HG02642 (cell line): ENCODE data around the gene TNPO2.
A peak's percentile ranks its signal among the peaks of the same experiment; 100 is the strongest.
"Not testable (repeated sequence)": the region's sequence is repeated elsewhere in the genome, so short reads cannot be mapped to it uniquely, and the experiment has no call there.

Source experiments
- ATAC-seq: cut with Tn5 transposase; IDR thresholded peaks from one replicate; pipeline ENCODE4 v1.9.1; 2021; ENCODE audit warnings: mild to moderate bottlenecking; ENCODE audit not compliant: unreplicated experiment, poor library complexity

Gene TNPO2

DNA sequence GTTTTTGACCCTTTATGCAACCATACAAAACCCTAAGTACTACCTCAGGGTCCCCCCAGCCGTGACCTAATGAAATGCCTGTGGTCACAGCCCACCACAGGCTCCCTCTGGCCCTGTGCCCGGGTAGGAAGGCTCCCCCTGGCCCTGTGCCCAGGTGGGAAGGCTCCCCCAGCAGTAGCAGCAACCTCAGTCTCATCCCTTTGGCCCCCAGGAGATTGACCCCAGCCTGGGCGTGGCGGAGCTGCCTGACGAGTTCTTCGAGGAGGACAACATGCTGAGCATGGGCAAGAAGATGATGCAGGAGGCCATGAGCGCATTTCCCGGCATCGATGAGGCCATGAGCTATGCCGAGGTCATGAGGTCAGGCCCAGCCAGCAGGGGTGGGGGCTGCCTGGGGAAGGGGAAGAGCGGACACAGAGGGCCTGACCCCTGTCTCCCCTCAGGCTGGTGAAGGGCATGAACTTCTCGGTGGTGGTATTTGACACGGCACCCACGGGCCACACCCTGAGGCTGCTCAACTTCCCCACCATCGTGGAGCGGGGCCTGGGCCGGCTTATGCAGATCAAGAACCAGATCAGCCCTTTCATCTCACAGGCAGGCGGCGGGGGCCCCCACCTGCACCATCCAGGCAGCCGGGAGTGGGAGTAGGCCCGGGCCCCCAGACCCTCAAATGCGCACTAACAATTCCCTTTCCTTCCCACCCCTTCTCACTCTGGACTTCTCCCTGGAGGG, 21.6 kb upstream of the TNPO2 start:
- ATAC-seq = no peak

DNA sequence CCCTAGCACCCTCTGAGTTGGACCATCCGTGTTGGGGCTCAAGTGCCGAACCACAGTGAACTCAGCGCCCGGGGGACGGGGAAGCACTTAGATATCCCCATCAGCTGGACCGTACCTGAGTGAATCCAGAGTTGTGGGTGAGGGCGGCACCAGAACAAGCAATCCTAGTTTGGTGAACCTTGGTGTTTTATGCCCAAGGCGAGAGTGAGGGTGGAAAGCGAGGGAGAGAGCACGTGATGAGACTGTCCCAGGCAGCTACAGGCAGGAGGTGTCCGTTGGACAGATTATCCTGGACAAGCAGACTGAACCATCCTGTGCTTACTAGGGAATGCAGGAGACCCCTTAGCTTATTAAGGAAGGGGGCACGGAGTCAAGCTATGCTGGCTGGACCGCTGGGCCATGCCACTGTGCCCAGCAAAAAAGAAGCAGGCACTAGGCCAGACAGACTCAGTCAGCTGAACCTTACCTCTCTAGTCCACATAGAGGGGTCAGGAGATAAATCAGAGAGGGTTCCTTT, 14.2 kb upstream of the TNPO2 start:
- no peak for ATAC-seq

DNA sequence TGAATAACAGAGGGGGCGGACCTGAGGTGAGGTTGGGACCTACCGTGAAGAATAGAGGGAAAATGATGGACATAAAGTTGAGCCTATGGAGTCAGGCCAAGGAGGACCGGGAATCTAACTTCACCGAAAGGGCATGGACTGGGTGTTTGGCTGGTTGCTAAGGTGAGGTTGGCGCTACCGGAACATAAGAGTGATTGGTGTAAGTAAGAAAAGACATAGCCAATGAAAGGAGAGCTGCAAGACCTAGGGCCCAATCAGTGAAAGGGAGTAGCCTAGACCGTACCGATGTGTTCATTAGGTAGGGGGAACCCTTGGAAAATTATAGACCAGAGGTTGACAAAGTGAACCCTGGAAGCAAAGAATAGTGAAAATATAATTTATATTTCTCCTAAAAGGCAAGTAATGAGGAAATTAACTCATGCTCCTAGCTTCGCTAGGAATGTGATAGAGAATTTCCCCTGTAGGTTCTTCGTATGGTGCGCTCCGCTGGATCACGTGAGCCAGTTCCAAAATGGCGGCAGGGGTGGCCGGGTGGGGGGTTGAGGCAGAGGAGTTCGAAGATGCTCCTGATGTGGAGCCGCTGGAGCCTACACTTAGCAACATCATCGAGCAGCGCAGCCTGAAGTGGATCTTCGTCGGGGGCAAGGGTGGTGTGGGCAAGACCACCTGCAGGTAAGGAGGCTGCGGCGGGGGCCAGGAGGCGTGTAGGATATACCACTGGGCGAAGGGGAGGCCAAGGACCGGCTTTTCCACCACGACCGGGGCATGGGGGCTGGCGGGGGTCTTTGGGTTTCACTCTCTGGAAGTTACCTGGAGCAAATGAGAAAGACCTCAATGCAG, 13.5 kb upstream of the TNPO2 start, which contains the start of gene GET3:
Gene GET3, plus strand, starts transcription at position 503 of the 840 bp plus-strand sequence. Its CDS starts 9 bp downstream, at position 512.
- peak; percentile 73 for ATAC-seq

DNA sequence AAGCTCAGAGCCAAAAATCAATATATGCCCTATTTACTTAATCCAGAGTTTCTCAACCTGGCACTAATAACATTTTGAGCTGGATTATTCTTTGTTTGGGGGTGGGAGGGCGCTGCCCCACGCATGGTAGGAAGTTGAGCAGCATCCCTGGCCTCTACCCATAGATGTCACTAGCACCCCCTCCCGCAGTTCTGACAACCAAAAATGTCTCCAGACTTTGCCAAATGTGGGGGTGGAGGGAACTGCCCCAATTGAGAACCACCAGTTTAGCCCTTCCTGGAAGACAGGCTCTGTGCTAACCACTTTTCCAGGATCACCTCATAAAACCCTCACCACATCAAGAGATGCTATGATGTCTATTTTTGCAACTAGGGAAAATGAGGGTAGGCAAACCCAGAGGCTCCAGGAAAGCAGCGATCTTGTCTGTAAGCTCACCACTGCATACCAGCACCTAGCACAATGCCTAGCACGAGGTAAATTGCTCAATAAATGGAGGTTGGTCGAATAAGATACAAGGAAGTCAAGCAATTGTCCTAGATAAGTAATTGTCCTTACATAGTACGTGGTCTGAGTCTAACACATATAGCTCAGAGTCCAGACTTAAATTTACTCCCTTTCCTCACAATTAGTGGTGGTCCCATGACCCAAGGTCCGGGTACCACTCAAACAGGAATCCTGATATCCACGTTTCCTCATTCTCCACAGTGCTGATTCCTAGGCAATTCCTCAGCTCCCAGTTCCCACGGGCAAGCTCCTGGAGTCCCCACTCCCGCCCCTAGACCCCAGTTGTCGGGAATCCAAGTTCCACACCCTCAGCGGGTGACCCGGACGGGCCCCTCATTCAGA, 9.9 kb upstream of the TNPO2 start:
- no peak for ATAC-seq

DNA sequence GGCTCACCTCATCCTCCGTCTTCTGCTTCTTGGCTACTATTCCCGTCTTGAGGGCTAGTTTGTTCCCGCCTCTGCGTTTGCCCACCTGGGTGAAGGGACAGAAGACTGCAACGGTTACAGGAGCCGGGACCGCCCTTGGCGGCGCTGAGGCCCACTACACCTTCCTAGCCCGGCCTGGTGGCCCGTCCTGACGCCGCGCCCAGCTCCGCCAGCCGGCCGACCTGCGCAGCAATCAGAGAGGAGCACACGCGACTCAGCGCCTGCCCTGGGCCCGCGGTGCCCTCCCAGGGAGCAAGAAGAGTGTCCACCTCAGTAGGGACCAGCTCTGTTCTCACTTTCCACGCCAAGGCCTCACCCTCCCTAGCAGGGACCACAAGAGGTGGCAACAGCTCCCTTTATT, 7.6 kb upstream of the TNPO2 start:
- no peak for ATAC-seq

DNA sequence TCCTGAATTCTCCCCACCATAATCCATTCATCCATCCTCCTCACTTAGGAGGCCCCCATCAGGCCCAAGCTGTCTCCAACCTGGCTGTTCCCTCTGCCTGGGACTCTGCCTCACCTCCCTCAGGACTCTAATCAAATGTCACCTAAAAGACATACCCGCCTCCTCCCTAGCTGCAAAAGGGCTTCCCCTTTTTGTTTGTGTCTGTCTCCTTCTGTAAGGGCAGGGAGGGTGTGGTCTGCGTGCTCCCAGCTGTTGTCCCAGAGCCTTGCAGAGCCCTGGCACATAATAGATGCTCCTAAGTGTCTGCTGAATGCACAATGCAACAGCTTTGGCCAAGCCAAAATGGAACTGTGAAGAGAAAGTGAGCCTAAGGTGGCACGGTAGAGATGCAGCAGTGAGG, 6.3 kb upstream of the TNPO2 start:
- no peak for ATAC-seq

DNA sequence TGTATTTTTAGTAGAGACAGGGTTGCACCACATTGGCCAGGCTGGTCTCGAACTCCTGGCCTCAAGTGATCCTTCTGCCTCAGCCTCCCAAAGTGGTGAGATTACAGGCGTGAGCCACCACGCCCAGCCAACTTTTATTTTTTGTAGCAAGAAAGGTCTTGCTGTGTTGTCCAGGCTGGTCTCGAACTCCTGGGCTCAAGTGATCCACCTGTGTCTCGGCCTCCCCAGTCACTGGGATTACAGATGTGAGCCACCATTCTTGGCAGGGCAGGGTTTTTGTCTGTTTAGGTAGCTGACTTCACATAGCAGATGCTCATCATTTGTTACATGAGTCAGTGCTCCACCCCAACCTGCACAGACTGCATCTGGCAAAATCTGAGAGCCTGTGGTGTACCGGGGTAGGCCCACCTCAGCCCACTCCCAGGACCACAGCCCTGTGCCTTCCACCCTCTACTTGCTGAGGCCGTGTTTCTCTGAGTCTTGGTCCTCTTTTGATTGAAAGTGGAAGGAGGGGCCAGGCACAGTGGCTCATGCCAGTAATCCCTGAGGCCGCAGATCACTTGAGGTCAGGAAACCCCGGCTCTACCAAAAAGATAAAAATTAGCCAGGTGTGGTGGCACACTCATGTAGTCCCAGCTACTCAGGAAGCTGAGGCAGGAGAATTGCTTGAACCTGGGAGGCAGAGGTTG, 4.2 kb upstream of the TNPO2 start:
- no peak for ATAC-seq

DNA sequence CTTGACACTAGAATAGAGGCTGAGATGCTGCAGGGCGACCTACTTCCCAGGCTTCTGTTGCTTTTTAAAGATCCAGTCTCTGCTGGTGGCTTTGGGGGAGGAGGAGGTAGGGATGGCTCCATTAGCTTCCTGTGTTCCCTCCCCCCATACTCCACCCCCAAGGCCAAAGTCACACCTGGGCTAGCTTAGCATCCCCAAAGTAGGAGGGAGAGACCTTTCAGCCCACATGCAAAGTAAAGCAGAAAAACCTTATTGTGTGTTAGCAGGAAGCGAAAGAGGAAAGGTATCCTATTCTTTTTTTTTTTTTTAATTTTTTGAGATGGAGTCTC, 3.2 kb upstream of the TNPO2 start:
- no peak for ATAC-seq

DNA sequence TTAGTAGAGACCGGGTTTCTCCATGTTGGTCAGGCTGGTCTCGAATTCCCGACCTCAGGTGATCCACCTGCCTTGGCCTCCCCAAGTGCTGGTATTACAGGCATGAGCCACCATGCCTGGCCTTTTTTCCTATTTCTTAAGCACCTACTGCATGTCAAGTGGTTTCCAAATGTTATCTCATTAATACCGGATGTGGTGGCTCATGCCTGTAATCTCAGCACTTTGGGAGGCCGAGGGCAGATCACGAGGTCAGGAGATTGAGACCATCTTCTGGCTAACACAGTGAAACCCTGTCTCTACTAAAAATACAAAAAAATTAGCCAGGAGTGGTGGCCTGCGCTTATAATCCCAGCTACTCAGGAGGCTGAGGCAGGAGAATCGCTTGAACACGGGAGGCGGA, 1.9 kb upstream of the TNPO2 start:
- ATAC-seq = not testable (repeated sequence)

DNA sequence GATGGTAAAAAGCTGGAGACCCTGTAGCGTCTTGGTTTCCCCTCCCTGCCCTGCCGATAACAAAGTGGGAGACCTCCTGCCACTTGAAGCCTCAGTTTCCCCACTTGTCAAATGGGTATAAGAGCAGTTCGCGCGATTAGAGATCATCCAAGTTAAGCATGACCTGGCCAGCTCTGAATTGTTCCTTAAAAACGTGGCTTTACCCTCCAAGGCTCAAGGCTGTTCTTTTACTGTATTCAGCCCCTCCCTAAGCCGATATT, 421 bp downstream of the TNPO2 start:
- ATAC-seq = no peak

DNA sequence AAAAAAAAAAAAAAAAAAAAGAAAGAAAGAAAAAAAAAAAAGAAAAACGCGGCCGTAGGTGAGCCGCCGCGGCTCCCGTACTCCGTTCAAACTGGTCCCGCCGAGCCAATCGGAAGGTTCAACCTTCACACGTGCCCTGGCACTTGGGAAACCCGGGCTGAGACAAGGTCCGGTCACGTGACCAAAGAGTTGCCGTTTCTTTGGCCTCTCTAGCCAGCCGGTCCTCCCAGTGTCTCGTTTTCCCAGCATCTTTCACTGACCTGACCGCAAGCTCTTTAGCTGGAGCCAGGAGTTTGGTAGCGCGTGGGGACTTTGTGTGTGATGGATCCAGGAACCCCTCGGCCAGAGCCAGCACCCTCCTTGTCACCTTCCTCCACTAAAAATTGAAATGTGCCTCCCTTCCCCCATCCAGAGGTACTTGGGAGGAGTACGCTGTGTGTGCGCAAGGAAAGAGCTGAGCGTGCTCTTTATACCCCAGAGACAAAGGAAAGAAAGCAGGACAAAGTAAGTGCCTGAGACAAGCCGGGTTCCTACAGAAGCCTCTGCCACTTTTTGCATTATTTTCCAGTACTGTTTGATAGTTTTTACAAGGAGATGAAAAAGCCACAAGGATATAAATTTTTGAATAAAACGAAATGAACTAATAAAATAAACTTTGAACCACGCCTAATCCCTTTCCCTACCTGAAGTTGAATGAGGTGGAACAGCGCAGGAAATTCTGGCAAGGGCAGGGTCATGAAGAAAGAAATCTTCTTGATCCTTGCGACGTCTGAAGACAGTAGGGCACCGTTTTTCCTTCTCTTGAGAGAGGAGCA, 959 bp downstream of the TNPO2 start:
- peak; percentile 83 for ATAC-seq

DNA sequence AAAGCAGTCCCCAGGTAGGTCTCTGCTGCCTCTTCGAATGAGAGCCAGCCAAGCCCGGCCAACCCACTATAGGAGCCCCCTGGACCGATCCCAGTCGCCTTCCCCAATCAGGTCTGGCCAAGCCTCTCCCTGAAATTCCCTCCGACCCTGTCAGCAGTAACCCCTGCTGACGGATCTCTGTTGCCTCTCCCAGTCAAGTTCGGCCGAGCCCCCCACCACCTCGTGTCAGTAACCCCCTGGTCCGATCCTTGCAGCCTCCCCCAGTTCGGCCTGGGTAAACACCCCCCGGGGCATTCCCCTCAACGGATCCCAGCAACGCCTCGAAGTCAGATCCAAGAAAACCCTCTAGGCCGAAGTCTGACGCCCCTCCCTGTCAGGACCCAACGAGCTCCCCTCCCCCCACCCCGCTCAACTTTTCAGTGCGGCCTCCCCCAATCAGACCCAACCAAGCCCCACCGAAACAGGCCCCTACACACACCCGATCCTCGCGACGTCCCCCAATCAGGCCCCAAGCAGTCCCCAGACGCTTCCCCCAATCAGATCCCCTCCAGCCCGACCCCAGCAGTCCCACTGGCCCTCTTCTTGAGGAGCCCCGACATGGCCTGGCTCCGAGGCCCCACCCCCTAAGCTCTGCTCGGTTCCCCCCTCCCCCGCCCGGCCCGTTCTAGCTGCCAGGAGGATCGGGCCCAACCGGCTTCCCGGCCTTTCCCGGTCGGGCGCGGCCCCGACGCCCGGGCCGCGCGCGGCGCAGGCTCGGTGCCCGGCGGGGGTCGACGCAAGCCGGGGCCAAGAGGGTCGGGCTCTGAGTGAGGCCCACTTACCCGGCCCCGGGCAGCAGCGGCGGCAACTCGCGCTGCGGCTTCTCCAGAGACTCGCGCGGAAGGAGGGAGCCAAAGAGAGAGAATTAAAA, 1.8 kb downstream of the TNPO2 start:
- peak; percentile 20 for ATAC-seq

DNA sequence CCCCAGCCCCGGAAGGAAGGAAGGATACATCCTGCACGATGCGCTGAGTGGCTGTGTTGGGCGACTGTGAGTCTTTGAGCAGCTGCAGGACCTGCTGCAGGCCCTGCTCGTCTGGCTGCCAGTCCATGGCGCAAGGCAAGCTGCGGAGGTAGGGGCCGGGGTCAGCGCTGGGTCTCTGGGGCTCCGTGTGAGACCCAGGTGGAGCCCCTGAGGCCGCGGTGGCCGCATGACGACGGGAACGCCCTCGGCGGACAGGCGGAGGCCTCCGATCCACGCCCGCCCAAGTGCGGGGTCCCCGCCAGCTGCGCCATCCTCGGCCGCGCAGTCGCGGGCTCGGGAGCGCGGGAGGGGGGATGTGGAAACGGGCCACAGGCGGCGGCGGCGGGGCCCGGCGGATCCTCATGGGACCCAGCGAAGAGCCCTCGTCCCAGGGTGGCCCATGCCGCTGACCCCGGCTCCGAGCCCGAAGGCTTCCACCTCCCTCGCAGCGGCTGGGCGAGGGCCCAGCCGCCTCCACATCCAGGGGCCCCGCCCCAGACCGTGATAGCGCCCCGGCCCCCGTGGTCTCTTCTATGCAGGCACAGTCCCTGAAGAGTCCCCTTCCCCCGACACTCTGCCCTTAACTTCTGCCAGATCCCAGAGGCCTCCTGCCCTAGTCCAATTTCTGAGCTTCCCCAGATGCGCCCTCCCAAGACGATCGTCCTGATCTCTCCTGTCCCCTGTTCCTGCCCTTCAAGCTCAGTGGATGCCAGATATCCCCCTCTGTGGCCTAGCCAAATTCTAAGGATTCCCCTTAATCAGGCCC, 2.7 kb downstream of the TNPO2 start:
- ATAC-seq = no peak

DNA sequence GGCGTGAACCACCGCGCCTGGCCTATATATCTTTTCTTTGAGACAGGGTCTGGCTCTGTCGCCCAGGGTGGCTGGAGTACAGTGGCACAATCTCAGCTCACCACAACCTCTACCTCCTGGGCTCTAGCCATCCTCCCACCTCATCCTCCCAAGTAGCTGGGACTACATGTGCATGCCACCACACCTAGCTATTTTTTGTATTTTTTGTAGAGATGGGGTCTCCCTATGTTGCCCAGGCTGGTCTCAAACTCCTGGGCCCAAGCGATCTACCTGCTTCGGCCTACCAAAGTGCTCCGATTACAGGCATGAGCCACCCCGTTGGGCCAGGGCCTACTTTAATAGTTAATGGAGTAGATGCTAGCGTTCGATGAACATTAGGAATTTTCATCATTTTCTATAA, 3.4 kb downstream of the TNPO2 start:
- no peak for ATAC-seq

DNA sequence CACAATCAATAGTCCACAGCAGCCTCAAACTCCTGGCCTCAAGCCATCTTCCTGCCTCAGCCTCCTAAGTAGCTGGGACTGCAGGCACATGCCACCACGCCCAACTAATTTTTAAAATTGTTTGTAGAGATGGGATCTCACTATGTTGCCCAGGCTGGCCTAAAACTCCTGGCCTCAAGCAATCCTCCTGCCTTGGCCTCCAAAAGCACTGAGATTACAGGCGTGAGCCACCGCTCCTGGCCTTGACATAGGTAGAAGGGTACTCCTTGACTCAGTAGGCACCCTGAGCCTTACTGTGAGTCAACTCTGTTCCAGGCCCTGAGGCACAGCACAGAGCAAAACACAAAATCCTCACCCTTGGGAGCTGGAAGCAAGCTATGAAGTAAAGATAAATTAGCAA, 7.8 kb downstream of the TNPO2 start:
- no peak for ATAC-seq

DNA sequence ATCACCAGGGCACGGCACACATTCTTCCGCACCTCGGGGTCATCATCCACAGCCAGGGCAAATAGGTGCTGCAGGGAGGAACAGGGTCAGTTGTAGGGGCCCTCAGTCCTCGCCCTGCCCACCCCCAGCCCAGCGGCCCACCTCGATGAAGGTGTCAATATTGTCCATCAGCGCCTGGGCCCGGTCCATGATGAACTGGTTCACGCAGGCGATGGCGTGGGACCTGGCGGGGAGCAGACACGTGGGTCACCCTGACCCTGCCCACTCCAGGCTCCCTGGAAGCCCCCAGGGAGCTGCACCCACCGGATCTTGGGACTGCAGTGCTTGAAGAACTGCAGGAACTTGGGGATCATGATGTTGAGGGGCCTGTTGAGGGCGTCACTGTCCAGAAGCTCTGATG, 8.6 kb downstream of the TNPO2 start:
- no peak for ATAC-seq

DNA sequence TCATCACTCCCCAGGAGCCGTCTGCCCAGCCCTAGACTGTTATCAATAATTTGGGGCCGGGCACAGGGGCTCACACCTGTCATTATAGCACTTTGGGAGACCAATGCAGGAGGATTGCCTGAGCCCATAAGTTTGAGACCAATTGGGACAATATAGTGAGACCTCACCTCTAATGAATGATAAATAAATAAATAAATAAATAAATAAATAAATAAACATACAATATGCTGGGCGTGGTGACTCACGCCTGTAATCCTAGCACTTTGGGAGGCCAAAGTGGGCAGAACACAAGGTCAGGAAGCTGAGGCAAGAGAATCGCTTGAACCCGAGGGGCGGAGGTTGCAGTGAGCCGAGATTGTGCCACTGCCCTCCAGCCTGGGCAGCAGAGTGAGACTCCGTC, 10.4 kb downstream of the TNPO2 start:
- ATAC-seq = not testable (repeated sequence)

DNA sequence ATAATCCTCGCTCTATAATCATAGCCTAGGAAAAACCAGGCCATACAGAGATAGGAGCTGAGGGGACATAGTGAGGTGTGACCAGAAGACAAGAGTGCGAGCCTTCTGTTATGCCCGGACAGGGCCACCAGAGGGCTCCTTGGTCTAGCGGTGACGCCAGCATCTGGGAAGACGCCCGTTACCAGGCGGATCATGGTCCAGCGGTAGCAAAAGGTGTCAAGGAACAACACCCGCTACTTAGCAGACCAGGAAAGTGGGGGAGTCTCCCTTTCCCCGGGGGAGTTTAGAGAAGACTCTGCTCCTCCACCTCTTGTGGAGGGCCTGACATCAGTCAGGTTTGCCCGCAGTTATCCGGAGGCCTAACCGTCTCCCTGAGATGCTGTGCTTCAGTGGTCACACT, 11.7 kb downstream of the TNPO2 start:
- ATAC-seq = not testable (repeated sequence)
